Measurements from ENCODE around the gene CHST2. TPM values are rescaled to one million over a fixed set of nuclear protein-coding genes. Genes with fewer than 3 reads are reported as not detected.

CHST2 gene
- total RNA-seq, 1 experiment from 2014 or later = 1.7 TPM

- TF ChIP-seq, protein P1, sequence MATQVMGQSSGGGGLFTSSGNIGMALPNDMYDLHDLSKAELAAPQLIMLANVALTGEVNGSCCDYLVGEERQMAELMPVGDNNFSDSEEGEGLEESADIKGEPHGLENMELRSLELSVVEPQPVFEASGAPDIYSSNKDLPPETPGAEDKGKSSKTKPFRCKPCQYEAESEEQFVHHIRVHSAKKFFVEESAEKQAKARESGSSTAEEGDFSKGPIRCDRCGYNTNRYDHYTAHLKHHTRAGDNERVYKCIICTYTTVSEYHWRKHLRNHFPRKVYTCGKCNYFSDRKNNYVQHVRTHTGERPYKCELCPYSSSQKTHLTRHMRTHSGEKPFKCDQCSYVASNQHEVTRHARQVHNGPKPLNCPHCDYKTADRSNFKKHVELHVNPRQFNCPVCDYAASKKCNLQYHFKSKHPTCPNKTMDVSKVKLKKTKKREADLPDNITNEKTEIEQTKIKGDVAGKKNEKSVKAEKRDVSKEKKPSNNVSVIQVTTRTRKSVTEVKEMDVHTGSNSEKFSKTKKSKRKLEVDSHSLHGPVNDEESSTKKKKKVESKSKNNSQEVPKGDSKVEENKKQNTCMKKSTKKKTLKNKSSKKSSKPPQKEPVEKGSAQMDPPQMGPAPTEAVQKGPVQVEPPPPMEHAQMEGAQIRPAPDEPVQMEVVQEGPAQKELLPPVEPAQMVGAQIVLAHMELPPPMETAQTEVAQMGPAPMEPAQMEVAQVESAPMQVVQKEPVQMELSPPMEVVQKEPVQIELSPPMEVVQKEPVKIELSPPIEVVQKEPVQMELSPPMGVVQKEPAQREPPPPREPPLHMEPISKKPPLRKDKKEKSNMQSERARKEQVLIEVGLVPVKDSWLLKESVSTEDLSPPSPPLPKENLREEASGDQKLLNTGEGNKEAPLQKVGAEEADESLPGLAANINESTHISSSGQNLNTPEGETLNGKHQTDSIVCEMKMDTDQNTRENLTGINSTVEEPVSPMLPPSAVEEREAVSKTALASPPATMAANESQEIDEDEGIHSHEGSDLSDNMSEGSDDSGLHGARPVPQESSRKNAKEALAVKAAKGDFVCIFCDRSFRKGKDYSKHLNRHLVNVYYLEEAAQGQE (IDR thresholded peaks at IDR 0.05; ENCODE audit: low read depth) = no peak
Observed at GRCh38 chr3:143140550-143140949, 21.0 kb downstream of the CHST2 start (continued).

- H3K27me3 ChIP-seq (ENCODE audit: insufficient read depth, low read length) = no peaks in the 10 kb centered on the region
- no peak overlapping the region for H3K4me3 ChIP-seq (replicated peaks in 1 of 2; ENCODE audit: low read depth in 1 of 2, low read length in 2 of 2)
- POLR2A ChIA-PET = no interaction called here
- DNase-seq (ENCODE audit: low read depth, low spot score) = no peak
- no peaks in the 10 kb centered on the region for H4K20me1 ChIP-seq (ENCODE audit: insufficient read depth)
- H3K9me3 ChIP-seq (ENCODE audit: control insufficient read depth in 1 of 2, insufficient read depth in 1 of 2, low read depth in 1 of 2, low read length in 2 of 2) = no peaks in the 10 kb centered on the region
- CTCF ChIA-PET = no interaction called here
- TF ChIP-seq, protein P1 (IDR thresholded peaks at IDR 0.05; ENCODE audit: low read depth) = no peak
- TF ChIP-seq EGR1 (IDR thresholded peaks at IDR 0.05; ENCODE audit: low read depth) (no peak), CEBPB (IDR thresholded peaks at IDR 0.05; ENCODE audit: low read depth) (no peak), SRF (IDR thresholded peaks at IDR 0.05; ENCODE audit: low read depth) (no peak), ZBTB33 (IDR thresholded peaks at IDR 0.05; ENCODE audit: extremely low read depth, insufficient replicate concordance, low read length) (no peak), ZNF274 (IDR thresholded peaks at IDR 0.05; ENCODE audit: low read depth, low read length) (no peak), FOSL1 (IDR thresholded peaks at IDR 0.05; ENCODE audit: low read depth) (no peak), SP1 (IDR thresholded peaks at IDR 0.05; ENCODE audit: low read depth) (no peak)
- no peak overlapping the region for H3K4me2 ChIP-seq (ENCODE audit: low read length)
- ATAC-seq = no peak
- no peak overlapping the region for H3K9ac ChIP-seq (ENCODE audit: low read length)
- RAD21 ChIA-PET (ENCODE audit: low non-redundant PET in 1 of 2, low total read pairs in 2 of 2, uncharacterized antibody in 2 of 2, unreplicated experiment in 2 of 2) = no interaction called here
- H2AFZ ChIP-seq (ENCODE audit: low read depth, low read length, poor library complexity, severe bottlenecking) = no peak overlapping the region
- no peaks in the 10 kb centered on the region for H3K36me3 ChIP-seq (ENCODE audit: control insufficient read depth in 1 of 2, insufficient read depth in 2 of 2, low read length in 2 of 2)
- H3K27ac ChIP-seq (ENCODE audit: low read depth, low read length) = no peak overlapping the region
- peaks cover 0 to 16% of the 10 kb centered on the region in 2 experiments; a peak in 2 of 4 replicates for H3K4me1 ChIP-seq (ENCODE audit: control insufficient read depth in 1 of 2, insufficient read depth in 2 of 2, low read length in 2 of 2)
- no TSS peak for BruUV-seq (replicated peaks)
- no peaks in the 10 kb centered on the region for H3K79me2 ChIP-seq (ENCODE audit: insufficient read depth, low read length)
- intact Hi-C loops (cut with micrococcal nuclease) = no loop called here
- H3K9me2 ChIP-seq (ENCODE audit: insufficient read depth) = no peaks in the 10 kb centered on the region
Observed at GRCh38 chr3:143142354-143142753, 22.8 kb downstream of the CHST2 start.
